Measurements from ENCODE around the gene TMED1. TPM values are rescaled to one million over a fixed set of nuclear protein-coding genes. Genes with fewer than 3 reads are reported as not detected.

Gene TMED1
- total and polyA plus RNA-seq, 2 of the 8 experiments (the other 6 are each of a cell fraction or from before 2014, with no cell fraction given): 26.9 to 31.9 TPM

DNA sequence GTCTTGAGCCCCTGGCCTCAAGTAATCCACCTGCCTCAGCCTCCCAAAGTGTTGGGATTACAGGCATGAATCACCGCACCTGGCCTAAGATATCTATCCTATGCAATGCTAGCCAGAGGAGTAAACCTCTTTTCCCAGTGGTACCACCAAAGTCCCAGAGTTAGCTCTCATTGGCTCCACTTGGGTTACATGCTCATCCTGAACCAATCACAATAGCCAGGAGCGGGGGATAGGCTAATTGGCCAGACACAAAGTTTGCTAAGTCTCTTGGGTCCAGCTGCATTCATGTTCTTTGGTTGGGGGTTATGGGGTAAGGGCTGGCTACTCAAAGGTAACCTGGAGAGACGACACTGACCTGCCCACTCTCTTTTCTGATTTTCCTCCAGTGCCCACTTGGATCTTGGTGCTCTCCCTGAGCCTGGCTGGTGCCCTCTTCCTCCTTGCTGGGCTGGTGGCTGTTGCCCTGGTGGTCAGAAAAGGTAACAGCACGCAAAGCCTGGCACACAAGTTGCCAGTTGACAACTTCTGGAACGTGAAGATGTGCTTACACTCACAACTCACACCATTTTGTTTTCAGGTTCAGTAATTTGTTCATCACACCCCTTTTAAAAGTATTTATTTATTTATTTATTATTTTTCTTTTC lies 20.0 kb upstream of the TMED1 start:
- H2AFZ ChIP-seq (ENCODE audit: low read length): peak overlapping the region; percentile 66; the same call in 1 of the 2 replicates
- H2BK5ac ChIP-seq (ENCODE audit: low read depth, low read length): no peak overlapping the region
- no peak overlapping the region for H2BK20ac ChIP-seq (ENCODE audit: low read length)
- H3K14ac ChIP-seq (ENCODE audit: insufficient read length): no peak overlapping the region
- no peak overlapping the region for H4K5ac ChIP-seq (ENCODE audit: insufficient read length, low read depth, low read length)
- DNase-seq (ENCODE audit: low read depth in 1 of 2, low spot score in 2 of 2): peak in 1 of 2 experiments; percentile 70
- H2BK12ac ChIP-seq (ENCODE audit: low read depth, low read length): no peak overlapping the region
- no peak overlapping the region for H3K4ac ChIP-seq (replicated peaks; ENCODE audit: insufficient read length, low read depth, low read length)
- no peaks in the 10 kb centered on the region for H3K36me3 ChIP-seq (ENCODE audit: control insufficient read depth in 2 of 4, insufficient read depth in 4 of 4, low read length in 3 of 4)
- H3K27me3 ChIP-seq (replicated peaks in 1 of 4; ENCODE audit: control insufficient read depth in 3 of 4, extremely low read depth in 1 of 4, insufficient read depth in 3 of 4, low read length in 3 of 4): no peaks in the 10 kb centered on the region
- H3K4me3 ChIP-seq (ENCODE audit: extremely low read depth in 1 of 4, insufficient read depth in 2 of 4, low read depth in 3 of 4, low read length in 4 of 4): no peak overlapping the region
- no peak overlapping the region; the same call in 1 of the 2 replicates for H4K8ac ChIP-seq (ENCODE audit: extremely low read depth, insufficient read depth, low read length)
- no peak overlapping the region for H2BK120ac ChIP-seq (replicated peaks; ENCODE audit: low read depth, low read length)
- no peak overlapping the region for H3K23ac ChIP-seq (ENCODE audit: insufficient read length)
- H2BK15ac ChIP-seq (ENCODE audit: low read length): no peak overlapping the region
- H3K79me2 ChIP-seq (ENCODE audit: control insufficient read depth in 1 of 2, insufficient read depth in 2 of 2, low read length in 2 of 2): no peaks in the 10 kb centered on the region
- H3K27ac ChIP-seq (ENCODE audit: low read depth, low read length): no peak overlapping the region
- no peaks in the 10 kb centered on the region for H3K79me1 ChIP-seq (ENCODE audit: low read depth, low read length)
- ChIA-PET CTCF (ENCODE audit: partially characterized antibody) (interaction anchor here (0.6 to 21.2 kb wide), 19 partner anchors 10 to 747 kb away, joined by 3 to 249 read pairs (median 4); partner anchors contain the start of gene TMED1), POLR2A (ENCODE audit: partially characterized antibody) (interaction anchor here (1.2 to 3.2 kb wide), 2 partner anchors 10 to 21 kb away, joined by 3 to 22 read pairs; partner anchors contain the start of gene TMED1)
- no peaks in the 10 kb centered on the region for H3K23me2 ChIP-seq (ENCODE audit: low read depth, low read length)
- H3K18ac ChIP-seq (ENCODE audit: extremely low read depth, low read length): no peak overlapping the region
- no peaks in the 10 kb centered on the region for H3K4me1 ChIP-seq (replicated peaks in 1 of 4; ENCODE audit: control insufficient read depth in 3 of 4, insufficient read depth in 4 of 4, low read length in 3 of 4)
- WGBS, 2 experiments (ENCODE audit: extremely low coverage in 1 of 2, insufficient coverage in 1 of 2, insufficient read length in 1 of 2, insufficient replicate concordance in 2 of 2, low coverage in 1 of 2, low lambda C conversion rate in 2 of 2, missing lambda C conversion rate in 1 of 2): 64% methylated on average over 5 of the region's 5 CpGs; no CpG with 5 or more reads in 1 of the 2 experiments
- no peak for FAIRE-seq
- H2AK5ac ChIP-seq (ENCODE audit: low read depth, low read length): no peak overlapping the region
- TF ChIP-seq CBX5 (IDR thresholded peaks at IDR 0.05; ENCODE audit: low read depth, low read length) (no peak), RAD21 (IDR thresholded peaks at IDR 0.05 in 1 of 2, conservative IDR thresholded peaks at IDR 0.05 in 1 of 2; ENCODE audit: low read depth in 2 of 2, low read length in 2 of 2) (peak; percentile 16 to 44; a peak in 3 of 4 replicates), SP1 (IDR thresholded peaks at IDR 0.05; ENCODE audit: low read depth, low read length) (0 out of 2 replicates have a peak, but pooled peaks have one; percentile 28)
- TF ChIP-seq, protein P1, sequence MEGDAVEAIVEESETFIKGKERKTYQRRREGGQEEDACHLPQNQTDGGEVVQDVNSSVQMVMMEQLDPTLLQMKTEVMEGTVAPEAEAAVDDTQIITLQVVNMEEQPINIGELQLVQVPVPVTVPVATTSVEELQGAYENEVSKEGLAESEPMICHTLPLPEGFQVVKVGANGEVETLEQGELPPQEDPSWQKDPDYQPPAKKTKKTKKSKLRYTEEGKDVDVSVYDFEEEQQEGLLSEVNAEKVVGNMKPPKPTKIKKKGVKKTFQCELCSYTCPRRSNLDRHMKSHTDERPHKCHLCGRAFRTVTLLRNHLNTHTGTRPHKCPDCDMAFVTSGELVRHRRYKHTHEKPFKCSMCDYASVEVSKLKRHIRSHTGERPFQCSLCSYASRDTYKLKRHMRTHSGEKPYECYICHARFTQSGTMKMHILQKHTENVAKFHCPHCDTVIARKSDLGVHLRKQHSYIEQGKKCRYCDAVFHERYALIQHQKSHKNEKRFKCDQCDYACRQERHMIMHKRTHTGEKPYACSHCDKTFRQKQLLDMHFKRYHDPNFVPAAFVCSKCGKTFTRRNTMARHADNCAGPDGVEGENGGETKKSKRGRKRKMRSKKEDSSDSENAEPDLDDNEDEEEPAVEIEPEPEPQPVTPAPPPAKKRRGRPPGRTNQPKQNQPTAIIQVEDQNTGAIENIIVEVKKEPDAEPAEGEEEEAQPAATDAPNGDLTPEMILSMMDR (IDR thresholded peaks at IDR 0.05; ENCODE audit: control extremely low read depth in 1 of 3, insufficient read depth in 1 of 3, low read depth in 1 of 3, low read length in 3 of 3): peak; percentile 73 to 85 (median 83)
- H3K9me3 ChIP-seq (ENCODE audit: insufficient read depth in 2 of 2, low read depth in 1 of 2, low read length in 1 of 2): no peaks in the 10 kb centered on the region
- no peak overlapping the region for H3K4me2 ChIP-seq (ENCODE audit: insufficient read depth in 1 of 2, low read depth in 2 of 2, low read length in 2 of 2)
- no peak overlapping the region for H4K91ac ChIP-seq (replicated peaks; ENCODE audit: insufficient read length, low read length)
- no peak overlapping the region for H3K9ac ChIP-seq (replicated peaks in 1 of 4; ENCODE audit: extremely low read depth in 1 of 4, low read depth in 3 of 4, low read length in 3 of 4)
- H3K56ac ChIP-seq (replicated peaks; ENCODE audit: insufficient read length, low read depth, low read length): no peak overlapping the region
- H4K20me1 ChIP-seq (replicated peaks in 1 of 2; ENCODE audit: control insufficient read depth in 1 of 2, insufficient read depth in 2 of 2, low read length in 2 of 2): no peaks in the 10 kb centered on the region
